Adrenal gland (tissue), 12 donors: Measurements from ENCODE around the gene FAM118A. TPM values are rescaled to one million over a fixed set of nuclear protein-coding genes. Genes with fewer than 3 reads are reported as not detected.

Experiments used
- DNase-seq, 7 donors: peaks; one replicate each; pipeline ENCODE4 v3.0.0-alpha.2; 2019 to 2020
- H3K27ac ChIP-seq, 5 donors: fragments of 200-600 bp; sonication (generic) in 4 of 5; 1 replicate in 3 of 5; 2 replicates in 2 of 5; pipeline versions ENCODE4 v1.5.1 to v1.8.0; 2016 to 2020; ENCODE audit warnings: mild to moderate bottlenecking in 1 of 5
- H3K27me3 ChIP-seq: fragments of 200-600 bp; 2 replicates; pipeline ENCODE4 v1.8.0; 2021
- H3K36me3 ChIP-seq, 2 donors: fragments of 200-600 bp; replicated peaks in 1 of 2; 1 replicate in 1 of 2; 2 replicates in 1 of 2; pipeline versions ENCODE4 v1.5.1 to v1.8.0; 2018 to 2022
- H3K4me1 ChIP-seq, 2 donors: fragments of 200-600 bp; replicated peaks in 1 of 2; 1 replicate in 1 of 2; 2 replicates in 1 of 2; pipeline versions ENCODE4 v1.5.1 to v1.8.0; 2018 to 2021
- H3K4me3 ChIP-seq, 4 donors: fragments of 200-600 bp; sonication (generic) in 3 of 4; one replicate each; pipeline ENCODE4 v1.5.1; 2016 to 2018
- H3K9me3 ChIP-seq, 3 donors: fragments of 200-600 bp; sonication (generic) in 1 of 3; replicated peaks in 1 of 3; 1 replicate in 2 of 3; 2 replicates in 1 of 3; pipeline versions ENCODE4 v1.5.1 to v1.8.0; 2016 to 2021
- CTCF ChIP-seq, 6 experiments: fragments of 450-650 bp in 4 of 6; fragments of 200-600 bp in 2 of 6; sonication (generic) in 1 of 6; IDR thresholded peaks; 1 replicate in 5 of 6; 2 replicates in 1 of 6; pipeline versions ENCODE4 v1.5.1 to v1.8.0; 2016 to 2021; ENCODE audit warnings: antibody characterized with exemption in 6 of 6, mild to moderate bottlenecking in 2 of 6, moderate library complexity in 1 of 6
- POLR2A ChIP-seq, 2 donors: fragments of 450-650 bp; IDR thresholded peaks; one replicate each; pipeline ENCODE4 v1.6.1; 2017; ENCODE audit warnings: antibody characterized with exemption in 2 of 2, mild to moderate bottlenecking in 2 of 2, moderate library complexity in 1 of 2
- WGBS, 4 donors: extraction: QIAGEN DNeasy Blood & Tissue Kit in 2 of 4; methylation state at CpG; one replicate each; pipeline versions ENCODE4 v1.1.5 to v1.1.7; 2013 to 2017; 5-methylcytosine and 5-hydroxymethylcytosine counted together
- intact Hi-C, 2 donors: fragments of 100-400 bp; cut with DNase I; formaldehyde crosslinking; loops; one replicate each; pipeline versions ENCODE4 v1.14.1 to v1.15.0; 2022 to 2023
- polyA plus RNA-seq, 3 donors: library from polyadenylated mRNA; stranded (reverse); fragments of 200-250 nt in 2 of 3; fragments of 350-450 nt in 1 of 3; fragmentation: Illumina TruSeq in 1 of 3; extraction: RNeasy Lipid Tissue Mini Kit (QIAGEN cat#74804) in 1 of 3; gene quantifications; one replicate each; pipeline ENCODE4 v1.2.3, GENCODE V29; 2013 to 2014
- total RNA-seq, 9 donors: library from RNA; depleted of rRNA in 4 of 9; stranded (reverse); fragments of >200 nt in 4 of 9; fragments of 120-200 nt in 1 of 9; fragmentation: NEBNext Ultra II Directional in 1 of 9; extraction: Animal tissue kit (Norgen Biotek cat#: 25700) in 1 of 9; gene quantifications; one replicate each; pipeline versions ENCODE4 v1.1.0 to v1.2.4, GENCODE V29; 2013 to 2023
- donor health status: healthy with polysubstance abuse.
- donor health status: Bipolar disorder and iron deficiency.
- donor health status: DM: yes; HTN: yes; CAD: no.
- donor health status: DM: no; HTN: no; CAD: no.
- donor health status: DM: no; HTN: no; CAD: no.
- donor health status: DM: yes; HTN: yes; CAD: no.

FAM118A gene
- total and polyA plus RNA-seq, 12 donors, result 6.8 to 101 (median 17.5) TPM

- peaks cover 0 to 13% of the 10 kb centered on the region in 2 donors for H3K4me1 ChIP-seq
- DNase-seq, result no peak
- intact Hi-C loops, result no loop called here
- no peaks in the 10 kb centered on the region for H3K36me3 ChIP-seq
- 56 to 63% (median 61%) methylated on average over 14 to 16 of the region's 16 CpGs for WGBS, 4 donors
- TF ChIP-seq POLR2A (IDR thresholded peaks at IDR 0.05), result no peak
- TF ChIP-seq CTCF (IDR thresholded peaks at IDR 0.05), result no peak
- no peak overlapping the region for H3K27ac ChIP-seq
- H3K27me3 ChIP-seq, result peaks cover 5% of the 10 kb centered on the region
- no peak overlapping the region for H3K4me3 ChIP-seq
- H3K9me3 ChIP-seq, result no peaks in the 10 kb centered on the region
Measured at GRCh38 chr22:45285263-45286058, 24.3 kb upstream of the FAM118A start.

GRCh38 chr22:45286854-45287551, 22.7 kb upstream of the FAM118A start:
- Histone ChIP-seq H3K36me3 (no peaks in the 10 kb centered on the region), H3K4me3 (no peak overlapping the region), H3K4me1 (peaks cover 0 to 11% of the 10 kb centered on the region in 2 donors), H3K9me3 (no peaks in the 10 kb centered on the region), H3K27ac (no peak overlapping the region), H3K27me3 (peaks cover 5% of the 10 kb centered on the region)
- no peak for TF ChIP-seq CTCF (IDR thresholded peaks at IDR 0.05)
- TF ChIP-seq POLR2A (IDR thresholded peaks at IDR 0.05), result no peak
- intact Hi-C loops, result no loop called here
- no peak for DNase-seq
- WGBS, 4 donors, result 80 to 100% (median 83%) methylated on average over 3 to 12 of the region's 12 CpGs

- no peaks in the 10 kb centered on the region for H3K4me1 ChIP-seq
- no peaks in the 10 kb centered on the region for H3K36me3 ChIP-seq
- no peak for TF ChIP-seq POLR2A (IDR thresholded peaks at IDR 0.05)
- no peak for TF ChIP-seq CTCF (IDR thresholded peaks at IDR 0.05)
- no peak overlapping the region for H3K4me3 ChIP-seq
- intact Hi-C loops, result no loop called here
- no peak overlapping the region for H3K27ac ChIP-seq
- H3K27me3 ChIP-seq, result no peaks in the 10 kb centered on the region
- 38 to 52% (median 42%) methylated on average over 18 of the region's 18 CpGs for whole genome bisulfite sequencing, 4 donors
- DNase-seq, result peak in 2 of 7 donors; percentile 37 to 53
- no peaks in the 10 kb centered on the region for H3K9me3 ChIP-seq
Measured at GRCh38 chr22:45290410-45290936, 19.3 kb upstream of the FAM118A start.
